ENCODE results near the gene KIF12. TPM values are rescaled to one million over a fixed set of nuclear protein-coding genes. Genes with fewer than 3 reads are reported as not detected.

The KIF12 gene
- total RNA-seq, 1 donor: not detected

GRCh38 chr9:114096041-114096511, 3.0 kb downstream of the KIF12 start:
- no peak for DNase-seq (ENCODE audit: low read depth)
- H3K4me3 ChIP-seq (ENCODE audit: low read depth, low read length): no peak overlapping the region
- TF ChIP-seq, protein P1, sequence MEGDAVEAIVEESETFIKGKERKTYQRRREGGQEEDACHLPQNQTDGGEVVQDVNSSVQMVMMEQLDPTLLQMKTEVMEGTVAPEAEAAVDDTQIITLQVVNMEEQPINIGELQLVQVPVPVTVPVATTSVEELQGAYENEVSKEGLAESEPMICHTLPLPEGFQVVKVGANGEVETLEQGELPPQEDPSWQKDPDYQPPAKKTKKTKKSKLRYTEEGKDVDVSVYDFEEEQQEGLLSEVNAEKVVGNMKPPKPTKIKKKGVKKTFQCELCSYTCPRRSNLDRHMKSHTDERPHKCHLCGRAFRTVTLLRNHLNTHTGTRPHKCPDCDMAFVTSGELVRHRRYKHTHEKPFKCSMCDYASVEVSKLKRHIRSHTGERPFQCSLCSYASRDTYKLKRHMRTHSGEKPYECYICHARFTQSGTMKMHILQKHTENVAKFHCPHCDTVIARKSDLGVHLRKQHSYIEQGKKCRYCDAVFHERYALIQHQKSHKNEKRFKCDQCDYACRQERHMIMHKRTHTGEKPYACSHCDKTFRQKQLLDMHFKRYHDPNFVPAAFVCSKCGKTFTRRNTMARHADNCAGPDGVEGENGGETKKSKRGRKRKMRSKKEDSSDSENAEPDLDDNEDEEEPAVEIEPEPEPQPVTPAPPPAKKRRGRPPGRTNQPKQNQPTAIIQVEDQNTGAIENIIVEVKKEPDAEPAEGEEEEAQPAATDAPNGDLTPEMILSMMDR (IDR thresholded peaks at IDR 0.05; ENCODE audit: insufficient read depth, low read depth, low read length): peak; percentile 23

- no peak for DNase-seq (ENCODE audit: low read depth)
- TF ChIP-seq, protein P1 (IDR thresholded peaks at IDR 0.05; ENCODE audit: insufficient read depth, low read depth, low read length): no peak
- no peak overlapping the region for H3K4me3 ChIP-seq (ENCODE audit: low read depth, low read length)
Observed at GRCh38 chr9:114094971-114095370, 4.1 kb downstream of the KIF12 start.

DNA sequence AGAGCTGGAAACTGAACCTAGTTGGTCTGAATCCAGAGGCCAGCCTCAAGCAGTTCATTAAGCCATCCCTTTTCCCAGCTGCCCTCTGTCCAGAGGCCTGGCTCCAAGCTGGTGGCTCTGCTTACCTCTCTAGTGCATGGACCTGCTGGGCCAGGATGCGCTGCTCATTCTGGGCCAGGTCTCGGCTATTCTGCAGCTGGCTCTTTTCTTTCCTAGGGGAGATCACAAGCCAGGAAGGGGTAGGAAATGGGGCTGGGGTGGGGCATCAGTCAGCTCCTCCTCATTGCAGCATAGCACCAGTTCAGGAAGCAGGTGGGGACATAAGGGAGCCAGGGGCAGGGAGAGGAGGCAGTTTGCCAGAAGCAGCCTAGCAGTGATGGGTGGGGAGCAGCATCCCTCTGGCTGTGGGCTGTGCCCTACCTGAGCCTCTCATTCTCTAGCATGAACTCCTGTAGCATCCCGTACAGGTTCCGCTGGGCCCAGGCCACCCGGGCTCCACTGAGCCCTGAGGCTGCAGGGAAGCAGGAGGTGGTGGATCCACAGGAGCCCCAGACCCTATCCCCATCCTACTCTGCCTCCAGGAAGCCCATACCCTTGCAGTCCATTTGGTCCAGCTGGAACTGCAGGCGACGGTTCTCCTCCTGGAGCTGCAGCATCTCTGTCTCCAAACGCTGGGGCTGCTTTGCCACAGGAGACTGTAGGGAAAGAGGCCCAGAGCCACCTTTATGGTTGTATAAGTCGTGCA, 5.2 kb downstream of the KIF12 start:
- H3K4me3 ChIP-seq (ENCODE audit: low read depth, low read length): no peak overlapping the region
- TF ChIP-seq, protein P1 (IDR thresholded peaks at IDR 0.05; ENCODE audit: insufficient read depth, low read depth, low read length): no peak
- DNase-seq (ENCODE audit: low read depth): no peak

DNA sequence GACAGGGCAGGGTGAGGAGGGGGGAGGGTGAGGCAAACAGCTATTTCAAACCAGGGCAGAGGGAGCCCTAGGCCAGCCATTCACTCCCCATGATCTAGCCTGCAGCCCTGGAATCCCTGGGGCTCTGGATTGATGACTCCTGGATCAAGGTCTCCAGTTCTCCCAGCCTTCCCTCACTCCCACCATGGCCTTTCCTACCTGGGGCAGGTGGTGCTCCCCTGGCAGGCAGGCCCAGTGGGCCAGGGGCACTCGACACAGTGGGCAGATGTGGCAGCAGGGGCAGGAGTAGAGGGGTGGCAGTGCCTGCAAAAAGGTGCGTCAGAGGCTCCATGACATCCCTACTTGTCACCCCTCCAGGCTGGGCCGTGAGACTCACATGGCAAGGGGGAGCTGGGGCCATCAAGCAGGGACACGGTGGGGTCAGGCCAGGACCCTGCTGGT, 6.0 kb downstream of the KIF12 start:
- TF ChIP-seq, protein P1 (IDR thresholded peaks at IDR 0.05; ENCODE audit: insufficient read depth, low read depth, low read length): no peak
- DNase-seq (ENCODE audit: low read depth): no peak
- no peak overlapping the region for H3K4me3 ChIP-seq (ENCODE audit: low read depth, low read length)

GRCh38 chr9:114092336-114092735, 6.8 kb downstream of the KIF12 start:
- H3K4me3 ChIP-seq (ENCODE audit: low read depth, low read length): no peak overlapping the region
- DNase-seq (ENCODE audit: low read depth): no peak
- TF ChIP-seq, protein P1 (IDR thresholded peaks at IDR 0.05; ENCODE audit: insufficient read depth, low read depth, low read length): no peak

GRCh38 chr9:114091711-114092110, 7.4 kb downstream of the KIF12 start:
- TF ChIP-seq, protein P1 (IDR thresholded peaks at IDR 0.05; ENCODE audit: insufficient read depth, low read depth, low read length): no peak
- no peak for DNase-seq (ENCODE audit: low read depth)

More at GRCh38 chr9:114091711-114092110, 7.4 kb downstream of the KIF12 start:
- no peak overlapping the region for H3K4me3 ChIP-seq (ENCODE audit: low read depth, low read length)
